K562 (cell line): ENCODE results near the gene TPK1. TPM values are rescaled to one million over a fixed set of nuclear protein-coding genes. Genes with fewer than 3 reads are reported as not detected.

Source experiments
- ATAC-seq: fragments of 200-7000 bp; cut with Tn5 transposase; 3 replicates; pipeline ENCODE4 v1.9.1; 2020; ENCODE audit warnings: moderate library complexity
- BruUV-seq: library from RNA; stranded (reverse); fragments of 400-500 nt; replicated peaks from 2 replicates; lab custom pipeline; 2021; lab: Mats Ljungman, UMichigan
- CTCF ChIA-PET: fragments of 300-600 bp; formaldehyde crosslinking; extraction: SDS; loops from one replicate; lab custom pipeline; 2021; ENCODE audit warnings: low intra/inter-chr PET ratio; lab: Yijun Ruan, JAX
- POLR2A ChIA-PET: fragments of 300-600, 350-650 bp; sonication (Branson Sonifier 250); formaldehyde crosslinking; extraction: SDS; loops from one replicate; lab custom pipeline; 2021; ENCODE audit warnings: antibody characterized with exemption, inconsistent platforms; lab: Yijun Ruan, JAX
- DNase-seq, 4 experiments: peaks; one replicate each; pipeline versions ENCODE4 v3.0.0 to v3.0.0-alpha.2; 2011 to 2018; ENCODE audit warnings: low spot score in 3 of 4, mixed read lengths in 3 of 4; ENCODE audit errors: extremely low read depth in 1 of 4
- FAIRE-seq: peaks from 2 replicates; lab custom pipeline; 2011; peaks lifted over from hg19 to GRCh38; lab: Jason Lieb, UNC
- H2AFZ ChIP-seq: 2 replicates; pipeline ENCODE4 v1.6.0; 2011; ENCODE audit warnings: low read depth, low read length, control low read depth, inconsistent platforms
- H3K27ac ChIP-seq: fragments of 200-600 bp; 3 replicates; pipeline ENCODE4 v1.8.0; 2011; ENCODE audit warnings: low read depth, mild to moderate bottlenecking, control low read depth, inconsistent platforms, low read length, moderate library complexity, mixed read lengths; ENCODE audit errors: extremely low read depth
- H3K27me3 ChIP-seq, 2 experiments: fragments of 300-600 bp in 1 of 2; 2 replicates in 1 of 2; 3 replicates in 1 of 2; pipeline versions ENCODE4 v1.6.0 to v1.8.0; 2011; ENCODE audit warnings: inconsistent platforms in 2 of 2, low read length in 2 of 2, mild to moderate bottlenecking in 1 of 2, mixed read lengths in 1 of 2, moderate library complexity in 1 of 2; ENCODE audit not compliant: control insufficient read depth in 2 of 2, insufficient read depth in 2 of 2
- H3K36me3 ChIP-seq: fragments of 300-600 bp; 3 replicates; pipeline ENCODE4 v1.8.0; 2011; ENCODE audit warnings: mild to moderate bottlenecking, low read length, inconsistent platforms; ENCODE audit not compliant: control insufficient read depth, insufficient read depth
- H3K4me1 ChIP-seq, 2 experiments: fragments of 200-600 bp in 1 of 2; replicated peaks in 1 of 2; 2 replicates in 1 of 2; 3 replicates in 1 of 2; pipeline versions ENCODE4 v1.5.1 to v1.8.0; 2011; ENCODE audit warnings: inconsistent platforms in 2 of 2, low read length in 2 of 2, mild to moderate bottlenecking in 1 of 2, mixed read lengths in 1 of 2, moderate library complexity in 1 of 2; ENCODE audit not compliant: control insufficient read depth in 2 of 2, insufficient read depth in 2 of 2
- H3K4me2 ChIP-seq: 2 replicates; pipeline ENCODE4 v1.6.1; 2011; ENCODE audit warnings: low read length, control low read depth, inconsistent platforms, mixed read lengths; ENCODE audit not compliant: insufficient read depth
- H3K4me3 ChIP-seq: fragments of 200-600 bp; sonication (generic), shearing (Covaris generic); 2 replicates; pipeline ENCODE4 v1.5.1; 2016; ENCODE audit warnings: control low read depth, inconsistent platforms
- H3K79me2 ChIP-seq: fragments of 200-600 bp; 3 replicates; pipeline ENCODE4 v1.8.0; 2011; ENCODE audit warnings: low read length, inconsistent platforms; ENCODE audit not compliant: control insufficient read depth, insufficient read depth
- H3K9ac ChIP-seq, 2 experiments: 2 replicates each; pipeline versions ENCODE4 v1.6.0 to v1.6.1; 2011; ENCODE audit warnings: low read depth in 2 of 2, low read length in 2 of 2, control low read depth in 1 of 2, inconsistent platforms in 1 of 2, mild to moderate bottlenecking in 1 of 2, mixed read lengths in 1 of 2; ENCODE audit not compliant: insufficient read depth in 1 of 2
- H3K9me1 ChIP-seq: one replicate; pipeline ENCODE4 v1.6.0; 2011; ENCODE audit warnings: inconsistent platforms, mild to moderate bottlenecking, low read length, moderate library complexity; ENCODE audit not compliant: control insufficient read depth, insufficient read depth
- H3K9me3 ChIP-seq: replicated peaks from 2 replicates; pipeline ENCODE4 v1.5.1; 2011; ENCODE audit warnings: low read depth, low read length, inconsistent platforms; ENCODE audit not compliant: control insufficient read depth, insufficient read depth
- H4K20me1 ChIP-seq: replicated peaks from 2 replicates; pipeline ENCODE4 v1.6.1; 2011; ENCODE audit warnings: low read length, inconsistent platforms, mixed read lengths; ENCODE audit not compliant: control insufficient read depth, insufficient read depth
- DNMT1 ChIP-seq: fragments of 450-650 bp; IDR thresholded peaks from 2 replicates; pipeline ENCODE4 v1.6.1; 2016; ENCODE audit warnings: antibody characterized with exemption, mild to moderate bottlenecking
- GATAD2B ChIP-seq: fragments of 450-650 bp; IDR thresholded peaks from 2 replicates; pipeline ENCODE4 v1.6.1; 2017; ENCODE audit warnings: mild to moderate bottlenecking, borderline replicate concordance
- KLF10 ChIP-seq: fragments of 250-450 bp; sonication (Bioruptor Pico); IDR thresholded peaks from 2 replicates; pipeline ENCODE4 v1.6.1; 2021; ENCODE audit warnings: matching md5 sums
- PRPF4 ChIP-seq: fragments of 200-400 bp; formaldehyde crosslinking; IDR thresholded peaks from one replicate; pipeline ENCODE4 v1.6.1; 2017; ENCODE audit warnings: low read length, low read depth, mild to moderate bottlenecking; ENCODE audit not compliant: insufficient read depth, poor library complexity, severe bottlenecking
- RERE ChIP-seq: sonication (generic); formaldehyde crosslinking; IDR thresholded peaks from 2 replicates; pipeline ENCODE4 v1.8.0; 2023; ENCODE audit warnings: missing genetic modification reagents, mild to moderate bottlenecking, borderline replicate concordance
- USF2 ChIP-seq: sonication (generic); formaldehyde crosslinking; IDR thresholded peaks from 2 replicates; pipeline ENCODE4 v1.5.0; 2020; ENCODE audit warnings: missing genetic modification reagents
- ZNF146 ChIP-seq: IDR thresholded peaks from one replicate; pipeline ENCODE4 v1.6.1; 2018; ENCODE audit warnings: missing compliant biosample characterization; ENCODE audit not compliant: unreplicated experiment
- ZNF431 ChIP-seq: sonication (generic); formaldehyde crosslinking; IDR thresholded peaks from 2 replicates; pipeline ENCODE4 v1.8.0; 2022; ENCODE audit warnings: mild to moderate bottlenecking, missing genetic modification reagents
- ZNF695 ChIP-seq: fragments of 450-650 bp; formaldehyde crosslinking; IDR thresholded peaks from 2 replicates; pipeline ENCODE4 v1.4.0; 2020; ENCODE audit warnings: mild to moderate bottlenecking, moderate library complexity
- ZNF76 ChIP-seq: fragments of 250-450 bp; sonication (Bioruptor Pico); IDR thresholded peaks from 2 replicates; pipeline ENCODE4 v1.4.0; 2020; ENCODE audit warnings: mild to moderate bottlenecking, moderate library complexity, borderline replicate concordance
- ZNF764 ChIP-seq: fragments of 250-450 bp; sonication (Bioruptor Pico); IDR thresholded peaks from 2 replicates; pipeline ENCODE4 v1.4.0; 2020; ENCODE audit warnings: low read depth, mild to moderate bottlenecking, moderate library complexity
- WGBS: fragments of 100-300 bp; shearing (Covaris generic); methylation state at CpG from one replicate; pipeline ENCODE4 v1.1.6; 2016; ENCODE audit warnings: low coverage, mixed read lengths; ENCODE audit not compliant: insufficient coverage; ENCODE audit errors: missing lambda C conversion rate; 5-methylcytosine and 5-hydroxymethylcytosine counted together
- in situ Hi-C: fragments of 300-500 bp; cut with MboI; formaldehyde crosslinking; loops from 4 replicates; pipeline ENCODE4 v1.15.0; 2018; ENCODE audit warnings: inconsistent platforms, mixed read lengths
- intact Hi-C: fragments of 100-400 bp; cut with micrococcal nuclease; formaldehyde crosslinking; loops from 2 replicates; pipeline ENCODE4 v1.14.2; 2022
- polyA plus RNA-seq, 8 experiments: library from polyadenylated mRNA; depleted of rRNA in 4 of 8; stranded (reverse) in 5 of 8; unstranded in 3 of 8; fragments of >200 nt; fragmentation: Nextera tagmentation in 2 of 8; fragmentation: Illumina TruSeq in 1 of 8; extraction: Ambion mirVana in 2 of 8; extraction: Trizol in 1 of 8; gene quantifications; 2 replicates each; pipeline versions ENCODE4 v1.2.1 to v1.2.3, GENCODE V29; 2011 to 2014; ENCODE audit warnings: inconsistent platforms in 1 of 8, missing spikeins in 1 of 8
- total RNA-seq, 7 experiments: library from RNA; depleted of rRNA in 6 of 7; stranded (reverse); fragments of >200 nt in 6 of 7; fragmentation: Illumina TruSeq in 2 of 7; extraction: Trizol in 2 of 7; gene quantifications; 2 replicates each; pipeline versions ENCODE4 v1.2.1 to v1.2.3, GENCODE V29; 2011 to 2021; ENCODE audit warnings: low replicate concordance in 1 of 7

TPK1 gene
- total and polyA plus RNA-seq, 9 of the 15 experiments (the other 6 are each of a cell fraction or from before 2014, with no cell fraction given): 5.1 to 16.2 (median 9.2) TPM

GRCh38 chr7:144731661-144732351 is 104.0 kb downstream of the TPK1 start:
- Histone ChIP-seq H3K36me3 (no peaks in the 10 kb centered on the region), H3K4me3 (no peak overlapping the region), H3K79me2 (no peaks in the 10 kb centered on the region), H3K27me3 (no peaks in the 10 kb centered on the region), H3K4me1 (no peaks in the 10 kb centered on the region), H3K9me3 (no peaks in the 10 kb centered on the region), H2AFZ (no peak overlapping the region), H3K27ac (no peak overlapping the region), H3K9me1 (no peaks in the 10 kb centered on the region), H3K9ac (no peak overlapping the region), H3K4me2 (no peak overlapping the region), H4K20me1 (no peaks in the 10 kb centered on the region)
- ChIA-PET POLR2A (interaction anchor here (0.7 kb wide), 1 partner anchor 230 kb away, joined by 3 read pairs; no protein-coding TSS in a partner anchor), CTCF (no interaction called here)
- FAIRE-seq (no peak), ATAC-seq (no peak), DNase-seq (no peak)
- TF ChIP-seq ZNF695: no peak
- no peak for TF ChIP-seq USF2 (CRISPR knock-in tag)
- no peak for TF ChIP-seq KLF10 (CRISPR knock-in tag)
- TF ChIP-seq GATAD2B: no peak
- no peak for TF ChIP-seq ZNF146 (CRISPR knock-in tag)
- TF ChIP-seq ZNF764: no peak
- no peak for TF ChIP-seq ZNF76 (CRISPR knock-in tag)
- TF ChIP-seq ZNF431: no peak
- TF ChIP-seq DNMT1: no peak
- TF ChIP-seq RERE (CRISPR knock-in tag): no peak
- TF ChIP-seq PRPF4: no peak
- no TSS peak for BruUV-seq
- in situ Hi-C loops: no loop called here
- WGBS: under 1% methylated on average over 6 of the region's 6 CpGs
- intact Hi-C loops: no loop called here
